ENCODE data around the gene TMEM213.

TMEM213 gene

DNA sequence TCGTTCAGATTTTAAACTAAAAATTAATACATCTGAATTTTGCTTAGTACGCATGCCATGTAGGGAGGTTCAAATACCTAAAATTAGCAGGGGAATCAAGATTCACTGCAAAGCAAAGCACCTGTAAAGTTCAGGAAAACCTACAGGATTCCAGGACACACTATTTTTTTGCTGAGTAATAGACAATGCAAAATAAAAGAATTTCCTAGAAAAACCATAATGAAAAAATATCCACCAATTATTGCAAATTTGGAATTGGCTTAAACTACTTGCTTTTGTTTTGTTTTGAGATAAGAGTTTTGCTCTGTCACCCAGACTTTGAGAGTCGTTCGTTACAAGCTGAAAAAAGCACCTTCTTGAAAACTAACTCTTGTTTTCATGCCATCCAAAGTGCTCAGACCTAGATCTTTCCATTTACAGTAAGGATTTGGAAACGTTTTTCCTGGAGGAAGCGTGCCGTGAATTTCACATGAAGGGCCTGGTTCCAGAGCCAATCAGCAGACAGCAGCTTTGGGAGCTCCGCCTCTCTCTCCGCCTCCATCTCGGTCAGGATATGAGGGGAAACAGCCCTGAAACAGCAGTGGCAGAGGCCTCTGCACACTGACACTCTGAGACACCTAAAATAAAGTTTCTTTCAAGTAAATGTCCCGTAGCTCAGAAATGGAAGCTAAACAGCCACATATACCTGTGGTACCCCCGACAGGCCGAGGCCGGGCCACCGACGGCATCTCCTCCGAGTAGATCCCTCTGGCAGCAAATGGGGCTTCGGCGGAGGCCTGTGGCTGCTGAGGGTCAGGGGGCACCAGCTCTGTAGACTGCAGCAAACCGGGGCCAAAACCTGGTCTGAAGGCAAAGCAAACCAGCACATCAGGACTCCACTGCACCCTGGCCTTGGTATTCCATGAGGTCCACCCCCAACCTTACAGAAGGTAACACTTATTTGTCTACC is 46.1 kb downstream of the TMEM213 start:
- DNase-seq, result no peak

GRCh38 chr7:138845711-138846110 is 47.9 kb downstream of the TMEM213 start:
- no peak for DNase-seq

GRCh38 chr7:138848056-138848980 is 50.5 kb downstream of the TMEM213 start:
- no peak for DNase-seq

- DNase-seq, result no peak
Measured at GRCh38 chr7:138849701-138850100, 51.9 kb downstream of the TMEM213 start.

DNA sequence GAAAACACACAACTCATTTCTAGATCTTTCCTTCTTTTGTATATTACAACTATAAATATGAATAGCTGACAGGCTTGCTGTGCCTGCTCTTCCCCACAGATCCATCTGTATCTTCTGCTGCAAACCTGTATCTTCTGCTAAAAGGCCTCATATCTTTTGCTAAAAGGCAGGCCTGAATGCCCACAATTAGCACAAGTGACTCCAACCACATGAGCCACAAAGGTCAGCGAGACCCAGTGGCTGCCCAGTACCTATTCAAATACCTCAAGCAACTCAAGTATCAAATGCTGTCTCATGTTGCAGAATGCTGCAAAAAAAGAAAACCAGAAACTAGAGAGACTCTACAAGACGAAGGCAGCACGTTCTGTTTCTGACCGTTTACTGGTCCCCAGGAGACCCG is 54.7 kb downstream of the TMEM213 start:
- DNase-seq, result no peak

DNA sequence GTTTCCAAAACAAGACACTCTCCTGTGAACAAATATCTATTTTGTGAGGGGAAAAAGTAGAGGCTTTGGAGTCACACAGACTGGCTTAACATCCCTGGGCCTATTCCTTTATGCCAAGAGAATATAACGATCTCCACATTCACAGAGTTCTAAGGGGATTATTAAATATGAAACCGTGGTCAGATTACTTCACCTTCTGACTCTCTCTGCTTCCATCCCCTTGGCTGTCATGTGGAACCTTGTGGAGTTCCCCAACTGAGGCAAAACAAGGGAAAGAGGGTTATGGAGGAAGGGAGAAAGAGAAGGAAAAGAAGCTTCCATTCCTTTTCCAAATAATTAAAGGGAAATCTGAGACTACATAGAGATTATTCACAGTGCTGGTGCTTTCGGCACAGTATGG is 55.7 kb downstream of the TMEM213 start:
- no peak for DNase-seq

DNA sequence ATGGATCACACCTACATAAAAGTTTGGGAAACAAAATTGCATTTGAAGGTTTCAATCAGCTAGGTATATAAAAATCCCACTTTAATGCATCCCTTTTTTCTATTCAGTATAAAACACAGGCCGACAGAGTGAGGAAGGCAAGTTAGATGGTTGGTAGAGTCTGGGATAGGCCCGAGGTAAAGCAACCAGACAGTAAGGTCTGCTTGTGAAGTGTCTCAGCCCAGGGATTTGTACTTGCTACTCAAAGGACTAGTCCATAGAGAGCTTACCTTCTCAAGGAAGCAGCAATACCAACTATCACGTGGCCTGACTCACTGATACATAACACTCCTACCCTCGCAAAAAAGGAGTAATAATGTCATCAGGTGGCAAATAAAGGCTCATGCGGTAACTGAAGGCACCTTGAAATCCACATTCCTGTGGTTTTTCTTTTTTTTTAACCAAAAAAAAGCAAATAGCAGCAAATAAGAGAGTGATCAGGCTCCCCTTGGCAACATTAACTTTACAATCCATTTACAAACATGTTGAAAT is 56.4 kb downstream of the TMEM213 start:
- no peak for DNase-seq

- DNase-seq, result no peak
Measured at GRCh38 chr7:138857728-138858127, 59.9 kb downstream of the TMEM213 start.

GRCh38 chr7:138861051-138861450 is 63.3 kb downstream of the TMEM213 start:
- DNase-seq, result no peak

- DNase-seq, result no peak
Measured at GRCh38 chr7:138863931-138864330, 66.1 kb downstream of the TMEM213 start.

DNA sequence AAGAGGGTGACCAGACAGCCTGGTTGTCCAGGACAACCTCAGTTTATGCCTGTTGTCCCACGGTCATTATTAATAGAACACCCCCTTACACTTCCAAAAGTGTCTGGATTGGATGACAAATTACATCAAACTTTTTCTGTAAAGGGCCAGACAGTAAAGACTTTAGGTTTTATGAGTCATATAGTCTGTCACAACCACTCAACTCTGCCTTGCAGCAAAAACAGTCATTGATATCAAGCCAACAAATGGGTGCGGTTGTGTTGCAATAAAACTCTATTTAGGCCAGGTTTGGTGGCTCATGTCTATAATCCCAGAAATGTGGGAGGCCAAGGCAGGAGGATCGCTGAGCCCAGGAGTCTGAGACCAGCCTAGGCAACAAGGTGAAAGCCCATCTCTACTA is 66.9 kb downstream of the TMEM213 start:
- DNase-seq, result no peak

GRCh38 chr7:138865843-138866242 is 68.0 kb downstream of the TMEM213 start:
- peak; percentile 67 for DNase-seq

GRCh38 chr7:138866353-138866752 is 68.6 kb downstream of the TMEM213 start:
- DNase-seq, result no peak

- DNase-seq, result no peak
Measured at GRCh38 chr7:138867744-138868143, 70.0 kb downstream of the TMEM213 start.

- DNase-seq, result no peak
Measured at GRCh38 chr7:138868711-138869110, 70.9 kb downstream of the TMEM213 start.

DNA sequence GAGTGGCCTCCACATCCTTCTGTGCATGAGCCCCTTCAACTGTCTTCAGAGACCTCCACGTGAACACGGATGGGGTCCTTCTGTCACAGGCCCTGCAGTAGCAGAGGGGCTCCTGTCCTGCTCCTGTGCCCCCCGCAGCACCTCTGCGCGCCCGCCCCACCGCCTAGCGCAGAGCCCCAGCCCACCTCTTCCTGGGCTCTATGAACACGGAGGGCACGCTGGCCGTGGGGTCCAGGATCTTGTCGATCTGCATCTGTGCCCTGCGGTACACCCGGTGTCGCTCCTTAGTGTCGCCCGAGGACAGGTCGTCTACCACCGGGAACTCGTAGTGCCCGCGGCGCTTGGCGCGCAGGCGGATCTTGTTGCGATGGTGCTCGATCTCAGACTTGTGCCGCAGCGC is 71.6 kb downstream of the TMEM213 start:
- DNase-seq, result no peak

DNA sequence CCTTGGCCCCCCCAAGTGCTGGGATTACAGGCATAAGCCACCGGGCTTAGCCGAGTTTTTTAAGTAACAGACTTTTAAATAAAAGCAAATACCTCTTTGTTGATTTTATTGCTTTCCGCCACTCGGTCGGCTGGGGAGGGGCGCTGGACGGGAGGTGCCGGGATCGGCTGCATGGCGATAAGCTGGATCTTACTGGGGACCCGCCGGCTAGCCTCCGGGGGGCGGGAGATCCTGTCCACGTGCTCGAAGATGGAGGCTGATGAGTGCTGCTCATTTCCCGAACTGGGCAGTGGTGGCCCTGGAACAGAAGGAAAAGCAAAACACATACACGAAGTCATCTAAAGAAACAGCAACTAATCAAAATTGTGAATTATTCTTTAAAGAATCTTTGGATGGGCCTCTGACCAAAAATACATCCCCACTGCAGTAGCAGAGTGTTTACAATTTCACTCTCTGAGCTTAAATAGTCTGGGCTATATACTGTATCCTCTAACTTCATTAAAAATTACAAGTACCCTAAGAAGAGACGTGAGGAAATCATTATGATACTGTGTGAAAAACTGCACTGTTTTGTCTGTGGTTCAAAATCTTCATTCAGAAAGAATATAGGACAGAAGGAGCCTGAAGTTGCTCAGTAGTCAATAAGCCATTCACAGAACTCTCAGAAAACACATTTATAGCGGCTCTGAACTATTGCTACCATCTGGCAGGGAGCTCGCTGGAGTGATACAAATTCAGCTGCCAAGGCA is 73.4 kb downstream of the TMEM213 start:
- no peak for DNase-seq

- DNase-seq, result no peak
Measured at GRCh38 chr7:138871814-138872090, 74.0 kb downstream of the TMEM213 start.

DNA sequence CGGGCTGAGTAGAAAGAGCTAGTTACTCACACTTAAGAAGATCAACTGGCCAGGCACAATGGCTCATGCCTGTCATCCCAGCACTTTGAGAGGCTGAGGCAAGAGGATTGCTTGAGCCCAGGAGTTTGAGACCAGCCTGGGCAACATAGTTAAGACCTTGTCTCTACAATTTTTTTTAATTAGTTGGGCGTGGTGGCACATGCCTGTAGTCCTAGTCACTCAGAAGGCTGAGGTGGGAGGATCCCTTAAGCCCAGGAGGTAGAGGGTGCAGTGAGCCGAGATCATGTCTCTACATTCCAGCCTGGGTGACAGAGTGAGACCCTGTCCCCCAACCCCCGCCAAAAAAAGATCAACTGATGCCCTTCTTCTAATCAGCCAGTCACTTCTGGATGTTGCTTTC is 74.8 kb downstream of the TMEM213 start:
- no peak for DNase-seq

- no peak for DNase-seq
Measured at GRCh38 chr7:138873220-138873892, 75.6 kb downstream of the TMEM213 start.

GRCh38 chr7:138875794-138876193 is 78.0 kb downstream of the TMEM213 start:
- DNase-seq, result peak; percentile 79

GRCh38 chr7:138876326-138876725 is 78.5 kb downstream of the TMEM213 start:
- no peak for DNase-seq
